Body of pancreas (tissue), 4 donors: Measurements from ENCODE around the gene SPRYD4.

Experiments
- CTCF ChIP-seq, 7 experiments: fragments of 450-650 bp in 4 of 7; fragments of 200-600 bp in 3 of 7; sonication (generic) in 3 of 7; IDR thresholded peaks; one replicate each; pipeline ENCODE4 v1.5.1; 2016 to 2019; ENCODE audit warnings: antibody characterized with exemption in 7 of 7
- POLR2A ChIP-seq, 3 donors: fragments of 450-650 bp; IDR thresholded peaks; one replicate each; pipeline ENCODE4 v1.6.1; 2016; ENCODE audit warnings: antibody characterized with exemption in 3 of 3, mild to moderate bottlenecking in 2 of 3

GRCh38 chr12:56521590-56522371, 53.4 kb downstream of the SPRYD4 start, which contains the start of gene RBMS2:
- TF ChIP-seq CTCF (IDR thresholded peaks at IDR 0.05) (no peak), POLR2A (IDR thresholded peaks at IDR 0.05) (peak in 1 of 3 donors; percentile 40)
